GM21717 (cell line): ENCODE data around the gene CDYL.

Experiments
- ATAC-seq: cut with Tn5 transposase; IDR thresholded peaks from one replicate; pipeline ENCODE4 v1.9.1; 2021; ENCODE audit warnings: mild to moderate bottlenecking, moderate library complexity; ENCODE audit not compliant: unreplicated experiment

Gene CDYL

DNA sequence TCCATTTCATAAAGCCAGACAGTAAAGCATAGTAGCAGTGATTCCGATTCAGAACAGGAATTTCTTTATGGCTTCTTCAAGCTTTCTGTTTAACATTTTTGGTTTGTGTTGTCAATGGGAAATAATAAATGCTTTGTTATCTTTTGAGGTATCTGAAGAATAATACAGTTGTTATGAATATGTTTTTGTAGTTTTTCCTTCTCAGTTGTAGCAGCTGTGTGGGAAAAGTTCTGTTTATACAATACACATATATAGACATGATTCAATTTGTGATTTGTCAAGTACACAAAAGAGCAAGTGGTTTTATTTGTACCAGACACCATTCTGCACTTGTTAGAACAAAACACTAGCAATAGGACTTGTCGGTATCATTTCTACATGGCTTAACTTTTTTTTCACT lies 96.6 kb downstream of the CDYL start:
- no peak for ATAC-seq

DNA sequence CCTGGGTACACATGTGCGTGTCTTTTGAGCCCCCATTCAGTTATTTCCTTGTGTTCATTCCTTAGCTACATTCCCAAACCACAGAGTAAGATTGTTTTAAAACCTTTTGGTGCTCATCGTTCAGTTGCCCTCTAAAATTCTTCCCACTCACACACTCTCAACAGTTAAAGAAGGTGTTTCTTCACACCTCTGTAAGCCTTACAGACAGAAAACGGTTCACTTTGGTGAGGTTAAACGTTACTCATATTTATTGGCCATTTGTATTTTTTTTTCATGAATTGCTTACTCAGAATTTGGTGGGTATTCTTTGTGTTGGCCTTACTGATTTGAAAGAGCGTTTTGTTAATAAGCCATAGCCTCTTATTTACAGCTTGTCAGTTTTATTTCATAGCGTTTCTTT lies 97.7 kb downstream of the CDYL start:
- no peak for ATAC-seq

GRCh38 chr6:4879741-4880275 lies 103.6 kb downstream of the CDYL start:
- ATAC-seq, result peak; percentile 83

- ATAC-seq, result no peak
These were observed 104.2 kb downstream of the CDYL start for GRCh38 chr6:4880363-4880762.

- no peak for ATAC-seq
These were observed 107.1 kb downstream of the CDYL start for GRCh38 chr6:4883298-4883697.

GRCh38 chr6:4884646-4885340 lies 108.6 kb downstream of the CDYL start:
- no peak for ATAC-seq

DNA sequence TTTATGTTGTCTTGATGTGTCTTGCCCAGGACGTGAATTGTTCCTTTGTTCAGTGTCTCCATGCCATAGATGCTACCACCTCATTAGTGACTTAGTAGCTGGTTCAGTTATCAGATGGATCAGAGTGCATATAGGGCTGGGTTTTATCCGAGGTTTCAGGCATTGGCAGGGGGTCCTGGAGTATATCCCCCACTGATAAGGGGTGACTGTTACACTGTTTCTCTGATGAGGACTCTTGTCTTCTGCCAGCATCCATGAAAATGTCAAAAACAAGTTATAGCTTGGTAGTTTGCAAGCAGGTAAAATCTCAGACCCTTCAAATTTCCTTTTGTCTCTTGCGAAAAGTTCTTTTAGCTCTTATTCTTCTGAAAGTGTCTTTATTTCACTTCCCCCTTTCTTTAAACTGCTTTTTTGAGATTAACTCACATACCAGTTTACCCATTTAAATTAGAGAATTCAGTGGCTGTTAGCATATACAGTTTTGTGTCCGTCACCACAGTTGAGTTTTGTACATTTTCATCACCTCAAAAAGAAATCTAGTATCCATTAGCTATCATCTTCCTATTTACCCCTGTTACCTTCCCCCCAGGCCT lies 109.2 kb downstream of the CDYL start:
- ATAC-seq, result no peak

GRCh38 chr6:4888841-4889240 lies 112.6 kb downstream of the CDYL start:
- ATAC-seq, result no peak

DNA sequence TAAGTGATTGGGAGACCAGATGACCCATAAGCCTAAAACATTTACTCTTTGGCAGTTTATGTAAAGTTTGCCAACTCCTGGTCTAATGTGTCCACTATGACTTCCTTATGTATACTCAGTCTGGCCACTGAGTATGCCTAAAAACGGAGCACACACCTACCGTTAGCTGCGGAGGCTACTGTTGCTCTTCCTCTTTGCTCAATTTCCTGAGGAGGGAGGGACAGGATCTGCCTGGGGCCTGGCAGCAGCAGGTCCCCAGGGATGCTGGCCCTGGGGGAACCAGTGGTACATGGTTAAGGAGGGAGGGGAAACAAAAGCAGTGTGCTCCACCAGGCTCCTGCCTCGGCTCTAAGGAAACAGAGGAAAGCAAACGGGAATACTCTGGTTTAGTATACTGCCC lies 113.5 kb downstream of the CDYL start:
- ATAC-seq, result no peak

GRCh38 chr6:4890191-4890590 lies 114.0 kb downstream of the CDYL start:
- no peak for ATAC-seq

DNA sequence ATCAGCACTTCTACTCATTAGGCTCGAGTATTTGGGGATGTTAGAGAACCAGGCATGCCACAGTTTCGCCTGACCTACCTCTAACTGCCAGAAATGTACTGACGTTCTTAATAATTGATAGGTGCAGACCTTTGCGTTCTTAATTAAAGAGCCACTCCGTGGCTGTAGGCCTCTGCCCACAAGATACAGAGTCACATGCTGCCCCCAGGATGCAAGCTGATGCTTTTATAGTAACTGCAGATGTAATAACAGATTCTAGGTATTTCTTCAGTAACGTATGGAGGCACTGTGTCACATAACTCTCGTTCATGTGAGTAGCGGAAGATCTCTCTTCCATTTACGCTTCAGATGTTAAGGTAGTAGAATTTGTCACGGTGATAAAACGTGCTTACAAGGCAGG lies 114.4 kb downstream of the CDYL start:
- no peak for ATAC-seq

DNA sequence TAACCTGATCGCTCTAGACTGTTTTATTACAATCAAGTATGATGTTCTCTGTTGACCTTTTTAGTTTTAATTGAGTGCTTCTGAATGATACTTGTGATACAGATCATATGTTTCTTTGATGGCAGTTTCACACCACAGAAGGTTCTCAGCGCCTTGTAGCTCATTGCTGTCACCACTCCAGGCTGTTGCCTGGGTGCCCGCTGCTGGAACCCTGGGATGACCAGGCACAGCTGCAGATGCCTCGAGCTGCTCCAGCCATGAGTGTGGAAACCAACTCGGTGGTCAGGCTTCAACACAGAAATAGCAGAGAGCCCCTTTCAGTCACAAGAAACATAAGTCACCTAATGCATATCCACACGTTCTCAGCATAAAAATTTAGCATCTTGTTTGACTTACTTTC lies 114.9 kb downstream of the CDYL start:
- ATAC-seq, result no peak

GRCh38 chr6:4892785-4893485 lies 116.7 kb downstream of the CDYL start:
- no peak for ATAC-seq

GRCh38 chr6:4894049-4894448 lies 117.8 kb downstream of the CDYL start:
- no peak for ATAC-seq

- no peak for ATAC-seq
These were observed 119.8 kb downstream of the CDYL start for GRCh38 chr6:4895971-4896370.

GRCh38 chr6:4896401-4896800 lies 120.2 kb downstream of the CDYL start:
- no peak for ATAC-seq

DNA sequence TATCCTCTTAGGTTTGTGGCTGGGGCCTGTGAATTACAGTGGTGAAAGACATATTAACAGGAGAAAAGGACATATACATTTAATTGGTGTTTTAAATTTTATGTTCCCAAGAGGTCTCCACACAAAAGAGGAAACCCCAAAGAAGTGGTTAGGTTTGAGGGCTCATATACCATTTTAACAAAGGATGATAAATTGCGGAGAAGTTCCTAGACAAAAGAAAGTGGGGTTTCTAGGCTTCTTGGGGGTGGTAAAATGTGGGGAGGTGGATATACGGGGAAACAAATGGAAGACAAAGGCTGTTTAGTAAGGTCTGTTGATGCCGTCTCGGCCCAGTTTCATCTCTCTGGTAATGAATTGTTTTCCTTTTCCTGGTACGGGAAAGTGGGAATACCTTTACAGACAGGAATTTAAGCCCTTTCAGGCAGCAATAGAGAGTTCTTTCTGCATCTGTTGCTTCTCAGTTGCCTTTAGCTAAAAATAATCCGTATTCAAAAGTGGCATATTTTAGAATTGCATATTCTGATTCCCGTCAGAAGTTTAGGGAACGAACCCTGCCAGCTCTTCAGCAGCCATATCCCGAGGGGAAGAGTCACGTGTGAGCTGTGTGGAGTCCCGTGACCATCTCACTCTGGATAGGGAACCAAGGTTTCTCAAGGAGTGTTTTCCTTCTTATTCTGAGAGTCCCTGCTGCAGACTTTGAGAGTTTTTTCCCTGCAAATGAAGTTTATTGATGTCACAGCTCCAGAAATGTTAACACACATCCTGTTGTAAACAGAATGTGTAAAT lies 123.2 kb downstream of the CDYL start:
- ATAC-seq, result no peak

DNA sequence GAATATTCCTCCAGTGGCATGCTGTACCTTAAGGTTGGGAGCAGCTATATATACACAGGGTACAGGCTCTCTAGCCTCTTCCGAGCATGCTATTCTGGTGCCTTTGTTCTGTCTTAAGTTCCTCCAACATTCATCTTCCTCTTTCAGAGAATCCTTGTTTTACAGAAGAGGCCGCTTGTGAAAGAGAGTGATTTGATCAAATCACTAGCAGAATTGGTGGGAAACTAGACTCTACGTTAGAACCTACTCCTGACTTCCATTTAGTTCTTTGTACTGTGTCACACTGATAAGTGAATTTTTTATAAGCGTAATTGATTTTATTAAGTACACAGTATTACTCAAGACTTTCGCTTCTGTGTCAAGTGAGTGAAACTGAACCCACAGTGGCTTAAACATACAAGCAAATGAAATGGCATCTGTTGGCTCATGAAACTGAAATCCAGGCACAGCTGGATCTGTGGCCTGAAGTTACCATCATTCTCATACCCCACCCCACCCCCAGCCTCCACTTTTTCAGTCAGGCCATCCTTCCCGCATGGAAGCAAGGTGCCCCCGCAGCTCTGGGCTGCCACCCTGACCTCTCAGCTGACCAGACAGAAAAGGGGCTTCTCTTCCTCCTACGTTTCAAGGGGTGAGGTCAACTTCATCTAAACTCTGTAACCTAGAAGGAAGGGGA lies 125.3 kb downstream of the CDYL start:
- ATAC-seq, result peak; percentile 82

DNA sequence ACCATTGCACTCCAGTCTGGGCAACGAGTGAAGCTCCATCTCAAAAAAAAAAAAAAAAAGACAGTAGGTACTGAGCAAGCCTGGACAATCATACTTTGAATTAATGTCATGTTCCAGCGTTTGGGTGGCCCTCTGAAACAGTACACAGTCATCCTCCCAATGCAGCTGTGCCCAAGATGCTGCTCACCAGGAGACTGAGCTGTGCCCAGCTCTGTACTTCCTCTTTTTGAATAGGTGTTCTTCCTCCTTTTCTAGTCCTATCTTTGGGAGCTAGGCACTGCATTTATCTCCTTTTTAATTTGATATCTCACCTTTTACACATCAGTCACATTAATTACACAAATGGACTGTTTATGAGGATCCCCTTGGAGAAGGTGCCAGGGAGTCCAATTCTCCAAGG lies 126.2 kb downstream of the CDYL start:
- no peak for ATAC-seq

DNA sequence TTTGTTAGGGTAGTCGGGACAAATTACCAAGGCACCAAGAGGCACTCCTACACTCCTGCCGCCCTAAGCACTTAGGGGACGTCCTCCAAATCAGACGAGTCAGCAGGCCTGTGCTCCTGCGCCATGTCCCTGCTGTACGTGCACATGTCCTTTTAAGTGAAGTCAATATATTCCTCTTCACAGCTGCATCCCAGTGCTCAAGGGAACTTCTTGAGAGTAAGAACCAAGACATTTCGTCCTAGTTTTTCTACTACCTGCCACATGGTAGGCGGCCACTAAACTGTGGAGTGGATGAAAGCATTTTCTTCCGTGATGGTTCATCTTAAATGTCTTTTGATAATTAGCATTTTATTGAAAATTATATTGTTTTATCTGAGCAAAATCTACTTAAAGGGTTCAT lies 126.9 kb downstream of the CDYL start:
- no peak for ATAC-seq
